ES-I3 (cell line): ENCODE data around the gene TNKS1BP1.
"Not testable (repeated sequence)": the region's sequence is repeated elsewhere in the genome, so short reads cannot be mapped to it uniquely, and the experiment has no call there.

ENCODE experiments used
- H3K36me3 ChIP-seq: 2 replicates; pipeline ENCODE4 v1.6.1; 2013; ENCODE audit warnings: mild to moderate bottlenecking, low read length, control low read depth, moderate library complexity; ENCODE audit not compliant: insufficient read depth
- H3K4me1 ChIP-seq: 2 replicates; pipeline ENCODE4 v1.6.1; 2013; ENCODE audit warnings: mild to moderate bottlenecking, control low read depth, low read length; ENCODE audit not compliant: insufficient read depth
- H3K9ac ChIP-seq: 2 replicates; pipeline ENCODE4 v1.6.1; 2013; ENCODE audit warnings: low read depth, mild to moderate bottlenecking, low read length, moderate library complexity
- H3K9me3 ChIP-seq: 2 replicates; pipeline ENCODE4 v1.6.1; 2013; ENCODE audit warnings: mild to moderate bottlenecking, low read length, moderate library complexity; ENCODE audit not compliant: control insufficient read depth, insufficient read depth

Gene TNKS1BP1

DNA sequence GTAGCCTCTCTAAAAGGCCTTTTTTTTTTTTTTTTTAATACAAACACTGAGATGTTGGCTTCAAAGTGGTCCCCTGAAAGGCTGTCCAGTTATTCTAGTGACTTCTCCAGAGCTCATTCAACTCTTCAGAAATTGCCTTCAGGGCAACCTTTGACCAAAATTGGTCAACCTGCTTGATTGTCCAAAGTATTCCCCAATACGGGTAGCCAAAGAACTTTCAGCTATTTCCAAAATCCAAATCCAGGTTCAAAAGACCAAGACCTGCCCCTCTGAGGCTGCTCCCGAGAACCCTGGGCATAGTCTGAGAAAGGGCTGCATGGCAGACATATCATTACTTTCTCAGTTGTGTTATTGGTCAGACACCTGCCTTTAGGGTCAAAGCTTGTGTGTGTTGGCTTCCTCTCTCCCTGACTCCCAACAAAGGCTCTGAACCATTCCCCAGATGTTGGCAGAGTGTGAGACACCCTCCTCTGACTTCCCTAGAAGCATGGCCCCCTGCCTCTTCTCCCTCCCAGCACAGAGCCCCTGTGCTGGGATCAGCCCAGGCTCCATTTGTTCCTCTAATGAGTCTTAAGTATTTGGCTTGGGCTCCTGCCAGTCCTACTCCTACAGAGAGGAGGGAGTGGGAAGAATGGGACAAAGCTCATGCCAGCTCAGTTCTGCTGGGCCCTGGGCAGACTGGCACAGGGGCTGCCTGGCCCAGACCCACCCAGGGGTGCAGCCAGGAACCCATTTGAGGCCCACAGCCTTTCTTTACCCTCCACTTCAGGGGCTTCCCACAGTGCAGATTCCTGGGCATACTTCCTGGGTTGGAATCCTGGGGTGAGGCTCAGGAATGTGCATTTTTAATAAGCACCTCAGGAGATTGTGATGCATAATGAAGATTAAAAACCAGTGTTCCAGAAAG, 30.3 kb downstream of the TNKS1BP1 start:
- H3K36me3 ChIP-seq, result peaks cover 14% of the 10 kb centered on the region
- no peak overlapping the region for H3K9ac ChIP-seq
- peaks cover 3% of the 10 kb centered on the region; the same call in 1 of the 2 replicates for H3K4me1 ChIP-seq
- H3K9me3 ChIP-seq, result no peaks in the 10 kb centered on the region

GRCh38 chr11:57290288-57290687, 34.5 kb downstream of the TNKS1BP1 start:
- Histone ChIP-seq H3K9me3 (no peaks in the 10 kb centered on the region), H3K9ac (no peak overlapping the region), H3K4me1 (peaks cover 13% of the 10 kb centered on the region), H3K36me3 (no peaks in the 10 kb centered on the region; the same call in 1 of the 2 replicates)

- Histone ChIP-seq H3K9me3 (no peaks in the 10 kb centered on the region), H3K4me1 (peaks cover 19% of the 10 kb centered on the region), H3K9ac (no peak overlapping the region), H3K36me3 (no peaks in the 10 kb centered on the region)
Observed at GRCh38 chr11:57288771-57289579, 35.8 kb downstream of the TNKS1BP1 start.

DNA sequence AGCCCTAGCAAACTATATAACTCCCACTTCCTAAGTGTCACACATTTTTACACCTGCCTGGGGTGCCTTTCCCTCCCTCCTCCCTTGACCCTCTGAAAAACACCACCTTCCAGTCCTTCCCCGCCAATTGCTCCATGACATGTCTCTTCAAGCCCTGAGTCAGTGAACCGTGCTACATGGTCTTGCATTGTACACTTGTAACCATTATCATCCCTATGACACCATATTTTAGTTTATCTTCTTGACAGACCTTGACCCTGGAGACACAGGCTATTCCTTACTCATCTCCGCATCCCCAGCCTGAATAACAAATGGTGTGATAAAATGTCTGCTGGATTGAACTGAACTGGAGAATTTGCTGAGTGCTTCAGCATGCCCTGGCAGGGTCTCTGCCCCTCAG, 36.9 kb downstream of the TNKS1BP1 start:
- H3K36me3 ChIP-seq, result no peaks in the 10 kb centered on the region

DNA sequence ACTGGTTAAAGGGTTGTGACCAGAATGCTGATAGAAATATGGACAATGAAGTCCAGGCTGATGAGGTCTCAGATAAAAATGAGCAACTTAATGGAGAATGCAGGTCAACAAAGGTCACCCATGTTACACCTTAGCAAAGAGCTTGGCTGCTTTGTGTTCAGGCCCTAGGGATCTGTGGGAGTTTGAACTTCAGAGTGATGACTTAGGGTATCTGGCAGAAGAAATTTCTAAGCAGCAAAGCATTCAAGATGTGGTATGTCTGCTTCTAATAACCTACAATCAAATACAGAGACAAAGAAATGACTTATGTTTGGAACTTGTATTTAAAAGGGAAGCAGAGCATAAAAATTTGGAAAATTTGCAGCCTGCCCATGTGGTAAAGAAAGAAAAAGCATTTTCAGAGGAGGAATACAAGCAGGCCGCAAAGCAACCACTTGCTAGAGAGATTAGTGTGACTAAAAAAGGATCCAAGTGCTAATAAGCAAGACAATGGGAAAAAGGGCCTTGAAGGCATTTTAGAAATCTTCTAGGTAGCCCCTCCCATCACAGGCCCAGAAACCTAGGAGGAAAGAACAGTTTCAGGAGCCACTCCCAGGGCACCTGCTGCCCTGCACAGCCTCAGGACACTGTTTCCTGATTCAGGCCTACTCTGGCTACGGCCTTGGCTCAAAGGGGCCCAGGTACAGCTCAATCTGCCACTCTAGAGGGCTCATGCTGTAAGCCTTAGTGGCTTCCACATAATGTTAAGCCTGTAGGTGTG, 41.3 kb downstream of the TNKS1BP1 start:
- peaks cover 16% of the 10 kb centered on the region for H3K4me1 ChIP-seq
- H3K9ac ChIP-seq, result no peak overlapping the region
- no peaks in the 10 kb centered on the region; the same call in 1 of the 2 replicates for H3K9me3 ChIP-seq
- no peaks in the 10 kb centered on the region for H3K36me3 ChIP-seq

More for the DNA sequence above, 36.9 kb downstream of the TNKS1BP1 start:
- Histone ChIP-seq H3K9me3 (no peaks in the 10 kb centered on the region), H3K4me1 (peaks cover 28% of the 10 kb centered on the region), H3K9ac (no peak overlapping the region)

DNA sequence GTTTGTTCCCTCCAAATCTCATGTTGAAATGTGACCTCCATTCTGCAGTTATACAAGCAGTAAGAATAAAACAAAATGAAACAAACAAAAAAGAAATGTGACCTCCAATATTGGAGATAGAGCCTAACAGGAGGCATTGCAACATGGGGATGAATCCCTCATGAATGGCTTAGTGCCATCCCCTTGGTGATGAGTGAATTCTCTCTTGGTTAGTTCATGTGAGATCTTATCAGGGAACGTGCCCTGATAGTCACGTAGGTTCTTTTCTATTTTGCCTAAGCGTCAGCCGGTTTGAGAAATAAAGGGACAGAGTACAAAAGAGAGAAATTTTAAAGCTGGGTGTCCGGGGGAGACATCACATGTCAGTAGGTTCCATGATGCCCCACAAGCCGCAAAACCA, 43.2 kb downstream of the TNKS1BP1 start:
- not testable (repeated sequence) for H3K9ac ChIP-seq, H3K9me3 ChIP-seq, H3K36me3 ChIP-seq
- peaks cover 18% of the 10 kb centered on the region for H3K4me1 ChIP-seq

- Histone ChIP-seq H3K4me1 (peaks cover 13% of the 10 kb centered on the region), H3K9ac (no peak overlapping the region), H3K36me3 (no peaks in the 10 kb centered on the region), H3K9me3 (no peaks in the 10 kb centered on the region; the same call in 1 of the 2 replicates)
Observed at GRCh38 chr11:57279116-57279515, 45.6 kb downstream of the TNKS1BP1 start.

DNA sequence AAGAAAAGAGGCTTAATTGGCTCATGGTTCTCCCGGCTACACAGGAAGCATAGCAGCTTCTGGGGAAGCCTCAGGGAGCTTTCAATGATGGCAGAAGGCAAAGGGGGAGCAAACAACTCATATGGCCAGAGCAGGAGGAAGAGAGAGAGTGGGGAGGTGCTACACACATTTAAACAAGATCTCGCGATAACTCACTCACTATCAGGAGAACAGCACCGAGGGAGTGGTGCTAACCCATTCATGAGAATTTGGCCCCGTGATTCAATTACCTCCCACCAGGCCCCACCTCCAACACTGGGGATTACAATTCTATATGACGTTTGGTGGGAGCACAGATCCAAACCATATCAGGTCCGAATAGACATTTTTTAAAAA, 46.0 kb downstream of the TNKS1BP1 start:
- H3K9ac ChIP-seq, result no peak overlapping the region
- peaks cover 9% of the 10 kb centered on the region for H3K4me1 ChIP-seq
- no peaks in the 10 kb centered on the region for H3K36me3 ChIP-seq

DNA sequence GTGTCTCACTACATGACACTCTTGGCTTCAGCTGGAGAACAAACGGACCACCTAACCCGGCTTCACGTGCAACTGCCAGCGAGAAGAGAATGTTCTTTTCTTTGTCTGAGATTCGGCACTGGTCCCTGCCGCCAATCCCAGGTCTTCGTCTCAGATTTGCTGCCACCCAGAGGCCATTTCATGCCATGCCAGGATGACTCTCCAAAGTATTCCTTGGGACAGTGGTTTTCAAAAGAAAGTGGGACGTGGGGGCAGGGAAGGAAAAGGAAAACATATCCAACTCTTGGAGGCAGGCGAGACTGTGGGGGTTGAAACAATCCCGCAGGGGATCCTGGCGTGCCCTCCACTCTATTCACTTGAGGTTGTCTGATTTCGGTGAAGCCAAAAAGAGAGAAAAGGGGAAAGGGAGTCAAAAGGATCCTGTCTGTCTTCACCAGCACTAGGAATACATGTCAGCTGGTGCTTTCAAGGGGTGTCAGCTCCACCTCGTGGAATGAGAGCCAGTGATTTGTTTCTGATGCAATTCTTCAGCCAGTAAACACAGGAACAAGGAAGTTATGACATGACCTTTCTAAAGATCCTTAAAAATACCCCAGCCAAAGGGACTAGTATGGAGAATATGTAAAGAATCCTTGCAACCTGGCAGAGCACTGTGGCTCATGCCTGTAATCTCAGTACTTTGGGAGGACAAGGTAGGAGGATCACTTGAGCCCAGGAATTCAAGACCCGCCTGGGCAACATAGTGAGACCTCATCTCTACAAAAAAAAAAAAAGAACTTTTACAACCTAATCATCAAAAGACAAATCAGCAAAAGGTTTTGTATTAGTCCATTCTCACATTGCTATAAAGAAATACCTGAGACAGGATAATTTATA, 46.7 kb downstream of the TNKS1BP1 start:
- no peaks in the 10 kb centered on the region; the same call in 1 of the 2 replicates for H3K9me3 ChIP-seq
- peak overlapping the region; percentile 30; the same call in 1 of the 2 replicates for H3K9ac ChIP-seq
- H3K4me1 ChIP-seq, result peaks cover 5% of the 10 kb centered on the region
- no peaks in the 10 kb centered on the region for H3K36me3 ChIP-seq

More for the DNA sequence above, 46.0 kb downstream of the TNKS1BP1 start:
- no peaks in the 10 kb centered on the region; the same call in 1 of the 2 replicates for H3K9me3 ChIP-seq

DNA sequence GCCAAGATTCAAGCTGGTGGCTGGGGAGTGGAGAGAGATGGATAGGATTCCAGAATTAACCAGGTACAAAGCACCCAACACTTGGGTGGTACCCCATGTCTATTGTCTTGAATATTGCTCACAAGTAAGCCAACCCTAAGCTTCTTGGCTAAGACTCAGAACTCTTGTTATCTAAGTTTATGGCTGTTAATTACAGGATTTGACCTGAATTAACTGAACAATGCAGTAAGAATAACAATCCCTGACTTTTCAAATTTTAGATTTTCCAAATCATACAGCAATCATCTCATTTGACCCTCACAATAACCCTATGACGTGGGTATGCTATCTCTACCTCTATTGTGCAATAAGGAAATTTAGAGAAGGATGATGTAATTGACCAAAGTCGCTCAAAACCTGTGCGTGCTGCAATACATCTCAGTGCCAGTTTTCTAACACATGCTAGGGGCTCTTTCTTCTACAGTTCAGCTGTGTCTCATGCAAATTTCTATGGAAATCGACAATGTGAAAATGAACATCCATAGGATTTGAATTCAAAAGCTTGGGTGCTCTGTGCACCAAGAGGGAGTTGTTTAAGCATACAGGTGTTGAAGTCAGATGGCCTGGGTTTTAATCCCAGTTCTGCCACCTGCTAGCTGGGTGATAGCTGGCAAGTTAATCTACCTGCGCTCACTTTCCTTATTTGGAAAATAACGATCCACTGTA, 47.6 kb downstream of the TNKS1BP1 start:
- Histone ChIP-seq H3K36me3 (no peaks in the 10 kb centered on the region), H3K9ac (no peak overlapping the region), H3K9me3 (no peaks in the 10 kb centered on the region; the same call in 1 of the 2 replicates), H3K4me1 (peaks cover 2% of the 10 kb centered on the region; the same call in 1 of the 2 replicates)

DNA sequence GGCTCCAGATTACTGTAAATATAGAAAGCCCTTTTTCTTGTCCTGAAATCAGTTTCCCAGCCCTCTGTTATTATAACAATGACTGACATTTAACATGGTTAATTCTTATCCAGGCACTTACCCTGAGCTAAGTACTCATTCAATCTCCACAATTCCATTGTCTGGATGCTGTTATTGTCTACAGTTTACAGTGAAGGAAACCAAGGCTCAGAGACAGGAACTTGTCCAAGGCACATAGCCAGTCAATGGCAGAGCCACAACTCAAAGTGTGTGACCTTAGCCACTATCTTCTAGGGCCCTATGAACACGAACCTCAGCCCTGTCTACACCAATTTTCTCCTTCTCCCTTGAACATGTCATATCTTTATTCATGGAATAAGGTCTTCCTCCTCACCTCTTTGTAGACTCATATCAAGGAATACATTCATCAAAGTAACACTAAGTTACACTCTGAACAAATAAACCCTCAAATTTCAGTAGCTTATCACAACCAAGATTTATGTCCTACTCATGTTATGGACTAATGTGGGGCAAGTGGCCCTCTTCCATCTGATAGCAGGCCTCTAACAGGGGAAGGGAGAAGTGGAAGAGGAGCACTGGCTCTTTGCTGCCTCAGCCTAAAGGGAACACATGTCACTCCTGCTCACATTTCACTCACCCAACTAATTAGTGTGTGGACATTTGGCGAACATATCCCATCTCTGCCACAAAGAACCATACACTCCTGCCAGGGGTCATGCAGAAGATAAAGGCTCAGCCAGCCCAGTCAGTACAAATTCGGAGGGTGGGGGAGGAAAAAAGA, 48.4 kb downstream of the TNKS1BP1 start:
- no peak overlapping the region for H3K9ac ChIP-seq
- H3K9me3 ChIP-seq, result no peaks in the 10 kb centered on the region; the same call in 1 of the 2 replicates
- no peaks in the 10 kb centered on the region for H3K36me3 ChIP-seq
- H3K4me1 ChIP-seq, result peaks cover 2% of the 10 kb centered on the region; the same call in 1 of the 2 replicates

GRCh38 chr11:57275582-57275981, 49.2 kb downstream of the TNKS1BP1 start:
- Histone ChIP-seq H3K4me1 (peaks cover 2% of the 10 kb centered on the region; the same call in 1 of the 2 replicates), H3K9ac (no peak overlapping the region), H3K9me3 (no peaks in the 10 kb centered on the region), H3K36me3 (no peaks in the 10 kb centered on the region)
